Umbilical cord (tissue), 2 donors: ENCODE measurements around the gene B3GNT5. TPM values are rescaled to one million over a fixed set of nuclear protein-coding genes. Genes with fewer than 3 reads are reported as not detected.

Source experiments
- DNase-seq: peaks from one replicate; pipeline ENCODE4 v3.0.0-alpha.2; 2015; ENCODE audit warnings: low spot score
- total RNA-seq: library from RNA; depleted of rRNA; stranded (reverse); fragments of >200 nt; gene quantifications from one replicate; pipeline ENCODE4 v1.2.3, GENCODE V29; 2014; ENCODE audit warnings: low replicate concordance; ENCODE audit not compliant: insufficient read depth

B3GNT5 gene
- total RNA-seq, 1 donor from 2014 or later, result 7.9 TPM

DNA sequence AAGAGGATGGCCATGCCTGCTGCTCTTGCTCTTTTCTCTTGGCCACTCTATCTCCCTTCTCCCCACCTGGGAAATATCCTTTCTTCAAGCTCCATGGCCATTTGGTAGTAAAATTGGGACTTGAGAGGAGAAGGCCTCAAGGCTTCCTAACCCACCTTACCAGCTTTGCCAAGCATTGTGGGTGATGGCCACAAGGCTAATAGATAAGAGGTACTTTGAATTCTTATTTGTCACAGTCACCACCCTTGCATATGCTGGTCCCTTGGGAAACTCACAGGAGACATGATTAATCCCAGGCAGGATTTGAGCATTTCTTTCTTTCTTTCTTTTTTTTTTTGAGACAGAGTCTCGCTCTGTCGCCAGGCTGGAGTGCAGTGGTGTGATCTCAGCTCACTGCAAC lies 37.2 kb downstream of the B3GNT5 start:
- DNase-seq, result no peak

DNA sequence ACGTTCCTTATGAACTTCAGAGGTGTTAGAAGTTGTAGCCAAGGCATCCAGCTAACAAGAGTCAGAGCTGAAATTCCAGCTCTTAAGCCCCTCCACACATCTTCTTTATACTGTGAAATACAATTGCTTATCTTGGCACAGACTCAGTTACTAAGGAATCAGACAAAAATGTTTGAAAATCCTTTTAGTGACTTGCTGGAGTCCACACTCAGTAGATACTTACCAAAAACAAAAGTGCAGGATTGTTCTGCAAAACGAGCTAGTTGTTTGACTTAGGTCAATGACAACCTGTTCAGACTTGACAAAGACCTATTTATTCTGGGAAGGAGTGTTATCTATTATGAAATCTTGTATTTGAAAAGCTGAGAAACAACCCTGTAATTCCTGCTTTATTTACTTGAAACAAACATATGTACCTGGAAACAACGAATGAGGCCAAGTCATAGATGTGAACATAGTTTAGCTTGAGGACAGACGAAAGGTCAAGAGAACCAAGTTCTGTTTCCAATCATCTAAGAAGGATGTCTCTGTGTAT lies 38.5 kb downstream of the B3GNT5 start:
- DNase-seq, result no peak

GRCh38 chr3:183293966-183294365 lies 40.9 kb downstream of the B3GNT5 start:
- no peak for DNase-seq

DNA sequence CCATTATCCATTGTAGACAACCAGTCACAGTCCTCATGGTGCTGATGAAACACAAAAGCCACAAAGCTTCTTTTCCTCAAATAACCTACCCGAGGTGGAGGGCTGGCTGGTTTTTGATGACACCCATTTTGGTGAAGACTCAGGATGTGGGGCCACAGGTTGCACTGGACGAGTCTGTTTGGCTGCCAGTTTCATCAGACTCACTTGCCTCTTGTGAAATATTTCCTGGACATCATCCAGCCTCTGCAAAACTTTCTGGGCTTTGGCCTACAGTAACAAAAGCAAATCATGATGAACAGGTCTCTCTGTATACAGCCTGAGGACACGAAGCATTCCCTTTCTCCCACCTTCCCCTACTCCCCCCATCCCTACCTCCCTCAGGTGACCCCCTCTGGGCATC lies 42.2 kb downstream of the B3GNT5 start:
- DNase-seq, result no peak

DNA sequence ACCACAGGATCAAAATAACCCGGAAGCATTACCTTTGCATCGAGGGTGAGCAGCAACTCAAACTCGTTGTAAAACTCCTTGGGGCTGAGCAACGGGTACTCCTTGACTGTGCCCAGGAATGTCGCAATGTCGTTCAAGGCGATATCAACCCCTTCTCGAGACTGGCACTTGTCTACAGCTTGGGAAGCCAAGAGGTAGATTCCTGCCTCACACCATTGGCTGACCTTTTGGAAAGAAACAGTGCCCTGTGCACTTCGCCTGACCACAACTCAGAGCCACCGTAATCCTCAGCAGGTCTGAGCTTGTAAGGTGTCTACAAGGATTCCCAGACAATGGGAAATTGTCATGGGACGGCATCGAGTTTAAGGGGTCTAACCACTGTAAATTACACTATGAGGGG lies 43.9 kb downstream of the B3GNT5 start:
- DNase-seq, result no peak

DNA sequence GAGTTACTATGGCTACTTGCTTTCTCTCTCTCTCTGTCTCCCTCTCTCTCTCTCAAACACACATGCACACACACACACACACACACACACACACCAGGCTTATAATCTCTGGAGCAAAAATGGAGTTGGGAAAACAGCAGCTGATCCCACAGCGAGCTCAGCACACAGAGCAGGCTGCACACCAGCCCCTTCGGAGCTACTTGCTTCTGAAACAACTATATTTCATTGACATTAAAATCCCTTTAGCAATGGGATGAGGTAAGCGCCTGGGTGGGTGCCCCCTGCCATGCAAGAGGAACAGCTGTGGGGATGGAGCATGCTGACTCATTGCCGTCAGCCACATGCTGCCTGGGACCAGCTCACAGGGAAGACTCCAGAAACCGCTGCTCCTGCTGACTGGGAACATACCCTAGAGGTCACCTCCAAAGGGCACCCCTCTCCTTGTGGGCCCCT lies 45.7 kb downstream of the B3GNT5 start:
- DNase-seq, result peak; percentile 92

DNA sequence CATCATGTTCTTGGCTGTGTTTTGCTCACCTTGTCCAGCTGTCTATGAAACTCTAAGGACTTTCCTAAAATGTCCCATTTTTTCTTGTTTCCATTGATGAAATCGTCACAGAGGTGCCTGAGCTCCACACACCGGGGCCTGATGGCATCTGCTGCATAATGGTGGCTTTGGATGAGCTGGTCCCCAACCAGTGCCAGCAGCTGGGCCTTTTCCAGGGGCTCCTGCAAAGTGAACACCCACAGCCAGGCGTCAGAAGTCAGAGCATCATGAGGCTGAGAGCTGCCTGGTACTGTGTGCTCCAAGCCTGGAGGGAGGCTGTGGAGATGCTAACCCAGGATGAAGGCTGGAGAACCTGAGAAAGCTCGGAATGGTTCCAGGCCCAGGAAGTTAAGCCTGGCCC lies 46.9 kb downstream of the B3GNT5 start:
- no peak for DNase-seq

DNA sequence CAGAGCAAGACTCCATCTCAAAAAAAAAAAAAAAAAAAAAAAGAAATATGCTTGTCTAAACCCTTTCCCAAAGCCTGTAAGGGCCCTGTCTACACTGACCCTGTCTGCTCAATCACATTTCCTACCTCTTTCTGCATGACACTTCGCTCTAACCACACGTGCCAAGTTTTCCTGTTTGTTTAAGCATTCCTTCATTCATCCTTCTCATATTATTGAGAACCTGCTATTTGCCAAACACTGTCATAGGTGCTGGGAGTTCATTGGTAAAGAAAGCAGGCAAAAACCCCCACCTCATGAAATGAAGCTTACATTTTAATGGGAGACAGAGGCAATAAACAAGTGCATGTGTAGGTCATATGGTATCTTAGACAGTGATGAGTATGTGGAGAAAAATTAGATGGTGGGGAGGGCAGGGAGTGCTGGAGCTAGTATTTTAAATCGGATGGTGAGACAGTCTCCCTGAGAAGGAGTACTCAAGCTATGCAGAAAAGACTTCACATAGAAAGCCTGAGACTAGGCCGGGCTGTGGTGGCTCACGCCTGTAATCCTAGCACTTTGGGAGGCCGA lies 48.0 kb downstream of the B3GNT5 start:
- DNase-seq, result no peak

- no peak for DNase-seq
These were observed 49.0 kb downstream of the B3GNT5 start for GRCh38 chr3:183301937-183302580.

GRCh38 chr3:183303690-183304089 lies 50.6 kb downstream of the B3GNT5 start:
- no peak for DNase-seq

DNA sequence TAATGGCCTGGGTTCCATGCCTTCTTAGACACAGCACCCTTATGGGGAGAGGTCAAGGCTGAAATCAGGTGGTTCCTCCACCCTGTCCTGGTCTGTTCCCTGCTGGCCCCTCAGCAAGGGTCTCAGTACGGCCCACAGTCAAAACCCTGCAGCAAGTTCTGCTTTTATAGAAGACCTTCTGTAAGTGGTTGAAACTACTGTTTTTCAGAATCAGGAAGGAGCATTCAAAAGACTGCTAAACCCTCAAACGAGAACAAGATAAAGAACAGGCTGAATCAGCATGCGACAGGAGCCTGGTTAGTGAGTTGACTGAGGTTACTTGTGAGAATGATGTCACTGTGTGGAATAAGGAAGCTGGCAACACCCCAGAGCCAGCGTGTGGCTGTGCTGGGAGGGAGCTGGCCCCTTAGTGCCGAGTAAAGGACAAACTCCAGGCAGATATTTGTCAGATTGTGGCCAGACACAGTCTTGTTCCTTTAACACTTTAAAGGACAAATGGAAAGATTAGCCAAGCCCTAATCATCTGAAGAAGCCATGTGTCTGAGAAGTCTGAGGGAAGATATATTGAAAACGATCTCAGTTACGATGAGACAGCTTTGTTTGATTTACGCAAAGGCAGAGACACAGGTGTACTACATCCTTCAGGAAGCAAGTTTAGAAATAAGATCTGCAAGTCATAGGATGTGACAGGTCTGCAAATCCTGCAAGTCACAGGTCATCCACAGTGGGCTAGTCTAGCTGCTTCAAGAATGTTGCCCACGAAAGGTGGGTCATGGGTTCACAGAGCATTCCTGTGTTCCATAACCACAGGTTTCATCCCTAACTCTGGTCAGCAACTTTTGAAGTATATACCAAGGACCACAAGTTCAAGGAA lies 54.0 kb downstream of the B3GNT5 start:
- DNase-seq, result peak; percentile 89

- no peak for DNase-seq
These were observed 54.7 kb downstream of the B3GNT5 start for GRCh38 chr3:183307749-183308148.

DNA sequence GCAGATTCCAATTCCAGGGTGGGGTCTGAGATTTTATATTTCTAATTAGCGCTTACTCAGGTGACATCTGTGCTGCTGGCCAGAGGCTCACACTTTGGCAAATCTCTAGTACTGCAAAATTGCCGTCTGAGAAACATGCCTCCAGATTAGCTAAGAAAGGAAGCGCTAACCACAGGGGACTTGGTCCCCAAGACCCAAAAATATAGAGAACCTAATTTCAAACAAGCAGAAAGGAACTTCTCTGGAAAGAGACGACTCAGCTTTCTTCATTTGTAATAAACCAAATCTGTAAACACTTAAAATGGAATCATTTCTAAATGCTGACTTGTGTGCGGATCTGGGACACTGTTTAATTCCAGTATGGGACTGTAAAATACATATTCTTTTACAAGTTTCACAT lies 55.7 kb downstream of the B3GNT5 start:
- DNase-seq, result no peak

DNA sequence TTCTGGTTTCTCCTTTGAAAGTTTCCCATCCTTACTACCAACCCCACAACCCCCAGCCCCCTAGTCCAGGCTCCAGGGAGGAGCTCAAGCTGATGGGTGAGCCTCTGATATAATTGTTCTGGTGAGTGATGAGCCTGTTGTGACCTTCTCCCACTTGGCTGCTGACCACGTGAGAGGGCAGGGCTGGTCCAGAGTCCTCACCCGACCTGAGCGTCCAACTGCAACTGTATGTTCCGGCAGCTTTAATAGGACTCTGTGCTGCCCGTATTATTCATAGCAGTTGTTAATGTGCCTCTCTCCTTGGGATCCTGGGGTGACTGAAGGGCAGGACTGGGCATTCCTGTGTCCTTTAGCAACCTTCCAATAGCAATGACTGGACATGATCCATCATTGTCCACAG lies 56.2 kb downstream of the B3GNT5 start:
- no peak for DNase-seq

- no peak for DNase-seq
These were observed 57.9 kb downstream of the B3GNT5 start for GRCh38 chr3:183310936-183311335.

- no peak for DNase-seq
These were observed 59.4 kb downstream of the B3GNT5 start for GRCh38 chr3:183312433-183312832.

GRCh38 chr3:183313351-183313750 lies 60.3 kb downstream of the B3GNT5 start:
- DNase-seq, result no peak

DNA sequence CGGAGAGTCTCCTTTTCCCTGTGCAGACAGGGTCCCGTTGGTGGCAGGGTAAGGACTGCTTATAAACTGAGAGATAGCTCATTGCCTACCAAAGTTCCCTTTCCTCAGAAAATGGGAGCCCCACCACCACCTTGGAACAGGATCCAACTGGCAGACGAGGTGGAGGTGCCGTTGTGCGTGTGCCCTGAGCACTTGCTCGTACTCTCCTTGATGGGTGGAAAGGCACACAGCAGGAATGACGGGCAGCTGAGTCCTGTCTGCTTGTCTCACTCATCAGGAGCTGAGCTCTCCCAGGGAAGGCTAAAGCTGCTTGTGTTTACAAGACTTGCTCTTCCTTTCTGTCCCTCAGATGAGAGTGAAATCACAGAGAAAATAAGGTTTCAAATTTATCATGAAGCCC lies 60.7 kb downstream of the B3GNT5 start:
- DNase-seq, result no peak

GRCh38 chr3:183315739-183316138 lies 62.7 kb downstream of the B3GNT5 start:
- no peak for DNase-seq

DNA sequence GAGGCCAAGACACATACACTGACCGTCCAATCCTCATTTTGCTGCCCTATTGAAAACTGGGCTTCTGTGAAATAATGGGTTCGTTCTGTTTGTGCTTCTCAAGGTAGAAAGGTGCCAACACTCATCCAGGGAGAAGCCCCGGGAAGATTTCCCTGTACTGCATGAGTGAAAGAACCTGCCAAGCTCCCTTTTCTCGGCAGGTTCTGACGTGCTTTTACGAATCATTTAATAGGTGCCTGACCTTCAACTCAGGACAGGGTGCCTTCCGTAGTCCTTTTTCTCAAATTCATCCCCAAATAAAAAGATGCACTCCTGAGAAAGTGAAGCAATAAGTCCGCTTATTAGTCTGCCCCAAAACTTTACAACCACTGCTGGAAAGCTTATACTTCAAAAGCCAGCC lies 64.2 kb downstream of the B3GNT5 start:
- no peak for DNase-seq

DNA sequence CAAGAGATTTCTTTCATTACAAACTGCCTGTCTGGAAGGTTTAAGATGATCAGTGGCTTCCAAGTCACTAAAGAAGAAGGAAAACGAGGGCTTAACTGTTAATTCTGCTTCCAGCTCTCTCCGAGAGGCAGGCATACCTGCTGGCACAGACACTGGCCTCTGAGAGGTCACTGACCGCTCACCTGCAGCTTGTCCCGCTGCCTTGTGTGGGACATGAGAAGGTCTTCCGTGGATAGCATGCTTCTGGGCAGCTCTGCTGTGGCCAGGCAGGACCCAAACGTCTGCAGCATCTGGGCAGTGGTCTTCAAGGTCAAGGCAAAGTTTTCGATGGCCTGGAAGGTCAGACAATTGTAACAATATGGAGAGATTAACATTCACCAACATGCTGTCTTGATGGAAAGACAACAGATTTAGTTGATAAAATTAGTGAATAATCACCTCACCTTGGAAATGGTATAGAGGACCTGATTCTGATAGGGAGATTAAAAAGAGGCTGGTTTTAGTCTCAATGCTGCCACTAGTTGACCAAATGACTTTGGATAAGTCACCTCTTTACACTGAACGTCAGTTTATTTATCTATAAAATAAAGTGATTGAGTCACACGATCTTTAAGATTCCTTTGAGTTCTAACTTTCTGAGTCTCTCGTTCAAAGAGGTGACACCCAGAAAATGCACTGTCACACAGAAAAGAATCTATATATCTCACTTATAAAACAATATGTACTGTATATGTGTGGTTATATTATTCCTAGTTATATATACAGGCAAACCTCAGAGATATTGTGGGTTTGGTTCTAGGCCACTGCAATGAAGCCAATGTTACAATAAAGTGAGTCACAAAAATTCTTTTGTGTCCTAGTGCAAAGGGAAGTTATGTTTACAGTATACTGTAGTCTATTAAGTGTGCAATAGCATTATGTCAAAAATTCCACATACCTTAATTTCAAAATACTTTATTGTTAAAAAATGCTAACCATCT lies 65.1 kb downstream of the B3GNT5 start:
- no peak for DNase-seq
